A549 (cell line): ENCODE results near the gene SRSF5. TPM values are rescaled to one million over a fixed set of nuclear protein-coding genes. Genes with fewer than 3 reads are reported as not detected.

Experiments used
- ATAC-seq, 2 experiments: fragments of 200-7000 bp in 1 of 2; fragments of >200 bp in 1 of 2; cut with Nextera tagmentation in 1 of 2; cut with Tn5 transposase in 1 of 2; 3 replicates each; pipeline versions ENCODE4 v1.8.0 to v1.9.1; 2018 to 2020; ENCODE audit warnings: mild to moderate bottlenecking in 1 of 2, moderate library complexity in 1 of 2
- CTCF ChIA-PET: fragments of 300-600 bp; sonication (Branson Sonifier 250); formaldehyde crosslinking; extraction: SDS; loops from one replicate; lab custom pipeline; 2021; ENCODE audit warnings: antibody characterized with exemption, inconsistent platforms; lab: Yijun Ruan, JAX
- POLR2A ChIA-PET: fragments of 350-600 bp; formaldehyde crosslinking; extraction: SDS; loops from one replicate; lab custom pipeline; 2021; ENCODE audit warnings: antibody characterized with exemption, inconsistent platforms; lab: Yijun Ruan, JAX
- DNase-seq, 2 experiments: peaks; one replicate each; pipeline versions ENCODE4 v3.0.0 to v3.0.0-alpha.2; 2011 to 2016; ENCODE audit warnings: low read depth in 1 of 2, low spot score in 1 of 2
- FAIRE-seq: peaks from 2 replicates; lab custom pipeline; 2011; peaks lifted over from hg19 to GRCh38; lab: Jason Lieb, UNC
- H3K27ac ChIP-seq, 2 experiments: fragments of >200 bp; sonication (Bioruptor Twin); formaldehyde crosslinking; 3 replicates each; pipeline ENCODE4 v1.5.1; 2016 to 2017
- H3K4me1 ChIP-seq: fragments of >200 bp; sonication (Bioruptor Twin); formaldehyde crosslinking; 3 replicates; pipeline ENCODE4 v1.6.1; 2016
- H3K4me2 ChIP-seq: fragments of >200 bp; sonication (Bioruptor Twin); formaldehyde crosslinking; 3 replicates; pipeline ENCODE4 v1.6.1; 2016
- H3K4me3 ChIP-seq: fragments of >200 bp; sonication (Bioruptor Twin); formaldehyde crosslinking; 3 replicates; pipeline ENCODE4 v1.5.1; 2016
- H3K9me3 ChIP-seq: fragments of >200 bp; sonication (Bioruptor Twin); formaldehyde crosslinking; 3 replicates; pipeline ENCODE4 v1.6.1; 2016
- CEBPB ChIP-seq, 2 experiments: fragments of >200 bp in 1 of 2; sonication (Bioruptor Twin) in 1 of 2; formaldehyde crosslinking in 1 of 2; IDR thresholded peaks; 2 replicates each; pipeline ENCODE4 v1.6.1; 2012 to 2016
- CHD2 ChIP-seq: fragments of 150-350 bp; IDR thresholded peaks from 2 replicates; pipeline ENCODE4 v1.6.1; 2014; ENCODE audit warnings: low read length; ENCODE audit not compliant: partially characterized antibody
- EHF ChIP-seq: fragments of 250-450 bp; sonication (Bioruptor Pico); IDR thresholded peaks from 2 replicates; pipeline ENCODE4 v1.5.0; 2020; ENCODE audit warnings: mild to moderate bottlenecking
- EHMT2 ChIP-seq: fragments of 200-600 bp; sonication (generic); IDR thresholded peaks from 2 replicates; pipeline ENCODE4 v1.6.1; 2016; ENCODE audit warnings: antibody characterized with exemption, low read depth, mild to moderate bottlenecking, moderate library complexity
- ESRRA ChIP-seq: fragments of 150-350 bp; IDR thresholded peaks from 2 replicates; pipeline ENCODE4 v1.6.1; 2014; ENCODE audit warnings: mild to moderate bottlenecking, low read length, borderline replicate concordance
- GATA3 ChIP-seq: IDR thresholded peaks from 2 replicates; pipeline ENCODE4 v1.6.1; 2012; ENCODE audit warnings: borderline replicate concordance
- JUNB ChIP-seq: fragments of >200 bp; sonication (Bioruptor Twin); formaldehyde crosslinking; IDR thresholded peaks from 2 replicates; pipeline ENCODE4 v1.6.1; 2016
- KDM5A ChIP-seq: fragments of 200-600 bp; sonication (generic); IDR thresholded peaks from 2 replicates; pipeline ENCODE4 v1.6.1; 2016; ENCODE audit warnings: antibody characterized with exemption, mild to moderate bottlenecking
- MYC ChIP-seq: IDR thresholded peaks from 2 replicates; pipeline ENCODE4 v1.6.1; 2012; ENCODE audit warnings: mild to moderate bottlenecking, inconsistent platforms, low read length, improper control_type of control experiment, borderline replicate concordance
- NR3C1 ChIP-seq: fragments of >200 bp; sonication (Bioruptor Twin); formaldehyde crosslinking; IDR thresholded peaks from 3 replicates; pipeline ENCODE4 v1.6.1; 2017
- PBX3 ChIP-seq: IDR thresholded peaks from 2 replicates; pipeline ENCODE4 v1.6.1; 2012
- POLR2AphosphoS2 ChIP-seq: conservative IDR thresholded peaks from 2 replicates; pipeline ENCODE4 v1.6.1; 2012; ENCODE audit warnings: low read length, improper control_type of control experiment, inconsistent platforms
- REST ChIP-seq: fragments of 200-600 bp; sonication (generic); IDR thresholded peaks from 2 replicates; pipeline ENCODE4 v1.6.1; 2016; ENCODE audit warnings: antibody characterized with exemption, mild to moderate bottlenecking, moderate library complexity
- RNF2 ChIP-seq: fragments of 200-600 bp; sonication (generic); IDR thresholded peaks from 2 replicates; pipeline ENCODE4 v1.6.1; 2016; ENCODE audit warnings: low read depth, mild to moderate bottlenecking, antibody characterized with exemption, moderate library complexity, borderline replicate concordance
- SMC3 ChIP-seq: fragments of >200 bp; sonication (Bioruptor Twin); formaldehyde crosslinking; IDR thresholded peaks from 3 replicates; pipeline ENCODE4 v1.6.1; 2018; ENCODE audit warnings: inconsistent platforms
- TP53 ChIP-seq: fragments of 250-450 bp; sonication (Bioruptor Pico); IDR thresholded peaks from 2 replicates; pipeline ENCODE4 v1.5.0; 2021; ENCODE audit warnings: mild to moderate bottlenecking, moderate library complexity
- WGBS: methylation state at CpG from one replicate; pipeline ENCODE4 v1.1.6; 2017; ENCODE audit errors: missing lambda C conversion rate; 5-methylcytosine and 5-hydroxymethylcytosine counted together
- polyA plus RNA-seq, 4 experiments: library from polyadenylated mRNA; depleted of rRNA in 3 of 4; stranded (reverse); fragments of >200 nt; fragmentation: RNase III in 1 of 4; extraction: RNeasy Plus Mini Kit Qiagen cat#74134 plus additional on column Dnase treatment in 1 of 4; gene quantifications; 2 replicates in 3 of 4; 3 replicates in 1 of 4; pipeline ENCODE4 v1.2.3, GENCODE V29; 2011 to 2017

Gene SRSF5
- polyA plus RNA-seq, 2 of the 4 experiments (the other 2 are of a cell fraction) = 285 to 355 TPM

- no peaks in the 10 kb centered on the region for H3K9me3 ChIP-seq
- ATAC-seq (peak in 1 of 2 experiments; percentile 32; a peak in 3 of 6 replicates), DNase-seq (no peak), FAIRE-seq (no peak)
- 80% methylated on average over 2 of the region's 2 CpGs for WGBS
- 0 out of 6 replicates have a peak overlapping the region, but pooled peaks of 1 of the 2 experiments have one; percentile 27 for H3K27ac ChIP-seq
- peaks cover 12% of the 10 kb centered on the region for H3K4me1 ChIP-seq
- TF ChIP-seq JUNB (no peak), EHMT2 (no peak), NR3C1 (no peak), EHF (no peak), CEBPB (IDR thresholded peaks at IDR 0.05) (no peak)
- H3K4me2 ChIP-seq = peak overlapping the region; percentile 31; the same call in 1 of the 3 replicates
- H3K4me3 ChIP-seq = no peak overlapping the region
- ChIA-PET POLR2A (interaction anchor here (1.3 kb wide), 1 partner anchor 17 kb away, joined by 3 read pairs; the partner anchor contains the start of gene SRSF5), CTCF (interaction anchor here (1.2 to 1.6 kb wide), 4 partner anchors 20 to 500 kb away, joined by 3 to 8 read pairs (median 4); no protein-coding TSS in a partner anchor)
Observed at GRCh38 chr14:69750495-69750894, 16.4 kb upstream of the SRSF5 start.

- ATAC-seq (no peak), FAIRE-seq (no peak), DNase-seq (no peak)
- Histone ChIP-seq H3K4me3 (no peak overlapping the region), H3K4me1 (peaks cover 12% of the 10 kb centered on the region), H3K9me3 (no peaks in the 10 kb centered on the region), H3K4me2 (no peak overlapping the region), H3K27ac (no peak overlapping the region)
- POLR2A ChIA-PET = interaction anchor here (1.5 kb wide), 1 partner anchor 14 kb away, joined by 5 read pairs; the partner anchor contains the start of gene SRSF5
- WGBS = 10% methylated on average over 1 of the region's 1 CpG
- TF ChIP-seq POLR2AphosphoS2 (no peak), KDM5A (no peak)
- CTCF ChIA-PET = interaction anchor here (0.7 to 1.7 kb wide), 3 partner anchors 22 to 358 kb away, joined by 3 to 4 read pairs (median 3); no protein-coding TSS in a partner anchor
Observed at GRCh38 chr14:69752773-69753172, 14.2 kb upstream of the SRSF5 start.

GRCh38 chr14:69753860-69754259 is 13.1 kb upstream of the SRSF5 start:
- ATAC-seq = no peak
- H3K4me3 ChIP-seq = no peak overlapping the region
- H3K4me2 ChIP-seq = no peak overlapping the region
- CTCF ChIA-PET = interaction anchor here (0.6 to 1.2 kb wide), 2 partner anchors 9 to 169 kb away, joined by 3 read pairs; no protein-coding TSS in a partner anchor
- POLR2A ChIA-PET = interaction anchor here (1.0 kb wide), 1 partner anchor 13 kb away, joined by 3 read pairs; the partner anchor contains the start of gene SRSF5
- no peak for FAIRE-seq
- TF ChIP-seq EHMT2 (no peak), RNF2 (no peak), REST (no peak), CEBPB (IDR thresholded peaks at IDR 0.05) (no peak), GATA3 (no peak), CHD2 (no peak), ESRRA (no peak), SMC3 (no peak), PBX3 (no peak), MYC (no peak), TP53 (CRISPR knock-in tag) (no peak)
- peaks cover 12% of the 10 kb centered on the region for H3K4me1 ChIP-seq
- 21% methylated on average over 1 of the region's 1 CpG for WGBS
- no peak for DNase-seq
- H3K9me3 ChIP-seq = no peaks in the 10 kb centered on the region
- no peak overlapping the region for H3K27ac ChIP-seq
